B cell (primary cell): ENCODE measurements around the gene CCL11.

Experiments used
- CTCF ChIP-seq: fragments of 200-600 bp; IDR thresholded peaks from one replicate; pipeline ENCODE4 v1.8.0; 2022; ENCODE audit warnings: antibody characterized with exemption, mild to moderate bottlenecking
- EZH2 ChIP-seq: IDR thresholded peaks from 2 replicates; pipeline ENCODE4 v1.6.1; 2012; ENCODE audit warnings: borderline replicate concordance, low read depth, mild to moderate bottlenecking, moderate library complexity, low read length; ENCODE audit not compliant: insufficient read depth, poor library complexity, severe bottlenecking

- TF ChIP-seq CTCF = no peak
- TF ChIP-seq EZH2 = no peak
These were observed 40.1 kb upstream of the CCL11 start for GRCh38 chr17:34245351-34245905.
